Measurements from ENCODE around the gene HMGCS2.
A peak's percentile ranks its signal among the peaks of the same experiment; 100 is the strongest.

The HMGCS2 gene

DNA sequence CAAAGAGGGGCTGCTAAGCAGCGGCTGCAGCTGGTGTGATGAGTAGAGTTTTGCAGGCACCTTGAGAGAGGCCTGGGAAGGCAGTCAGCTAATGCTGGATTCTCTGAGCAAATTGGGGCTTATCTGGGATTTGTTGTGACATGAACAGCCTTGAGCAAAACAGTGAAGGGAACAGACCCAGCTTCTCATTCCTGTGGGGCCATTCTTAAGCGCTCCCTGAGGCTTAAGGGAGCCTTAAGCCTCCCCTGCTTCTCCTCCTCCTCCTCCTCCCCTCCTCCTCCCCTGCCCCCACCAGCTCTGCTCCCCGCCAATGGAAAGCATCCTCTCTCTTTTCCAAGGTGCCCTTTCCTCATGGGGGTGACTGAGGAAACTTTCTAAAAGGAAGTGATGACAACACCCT lies 21.3 kb downstream of the HMGCS2 start:
- TF ChIP-seq, protein P1, sequence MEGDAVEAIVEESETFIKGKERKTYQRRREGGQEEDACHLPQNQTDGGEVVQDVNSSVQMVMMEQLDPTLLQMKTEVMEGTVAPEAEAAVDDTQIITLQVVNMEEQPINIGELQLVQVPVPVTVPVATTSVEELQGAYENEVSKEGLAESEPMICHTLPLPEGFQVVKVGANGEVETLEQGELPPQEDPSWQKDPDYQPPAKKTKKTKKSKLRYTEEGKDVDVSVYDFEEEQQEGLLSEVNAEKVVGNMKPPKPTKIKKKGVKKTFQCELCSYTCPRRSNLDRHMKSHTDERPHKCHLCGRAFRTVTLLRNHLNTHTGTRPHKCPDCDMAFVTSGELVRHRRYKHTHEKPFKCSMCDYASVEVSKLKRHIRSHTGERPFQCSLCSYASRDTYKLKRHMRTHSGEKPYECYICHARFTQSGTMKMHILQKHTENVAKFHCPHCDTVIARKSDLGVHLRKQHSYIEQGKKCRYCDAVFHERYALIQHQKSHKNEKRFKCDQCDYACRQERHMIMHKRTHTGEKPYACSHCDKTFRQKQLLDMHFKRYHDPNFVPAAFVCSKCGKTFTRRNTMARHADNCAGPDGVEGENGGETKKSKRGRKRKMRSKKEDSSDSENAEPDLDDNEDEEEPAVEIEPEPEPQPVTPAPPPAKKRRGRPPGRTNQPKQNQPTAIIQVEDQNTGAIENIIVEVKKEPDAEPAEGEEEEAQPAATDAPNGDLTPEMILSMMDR (IDR thresholded peaks at IDR 0.05; ENCODE audit: insufficient read depth, low read length, poor library complexity, severe bottlenecking) = no peak
- H3K36me3 ChIP-seq (ENCODE audit: control insufficient read depth, insufficient read depth, low read length) = no peaks in the 10 kb centered on the region
- no peaks in the 10 kb centered on the region for H3K27me3 ChIP-seq (replicated peaks; ENCODE audit: control insufficient read depth, insufficient read depth, low read length)
- H3K4me3 ChIP-seq (replicated peaks; ENCODE audit: low read depth, low read length) = no peak overlapping the region
- no peak for DNase-seq (ENCODE audit: extremely low read depth, insufficient read length)

DNA sequence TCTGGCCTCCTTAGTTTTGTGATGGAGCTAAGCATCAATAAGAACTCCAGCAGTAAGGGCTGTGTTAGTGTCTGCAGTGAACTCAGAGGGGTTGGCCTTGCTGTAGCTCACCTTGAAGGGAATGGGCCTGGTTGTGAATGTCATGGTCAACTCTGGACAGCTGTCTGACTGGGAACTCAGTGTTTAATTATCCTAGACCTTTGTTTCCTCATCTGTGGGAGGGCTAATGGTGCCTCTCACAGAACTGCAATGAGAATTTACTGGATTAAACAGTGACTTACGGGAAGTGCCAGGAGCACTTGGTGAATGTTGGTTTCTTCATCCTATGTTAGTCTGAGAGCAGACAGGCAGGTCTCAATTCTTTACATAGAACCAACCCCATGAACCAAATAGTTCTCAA lies 23.7 kb downstream of the HMGCS2 start:
- DNase-seq (ENCODE audit: extremely low read depth, insufficient read length) = no peak
- no peaks in the 10 kb centered on the region for H3K27me3 ChIP-seq (replicated peaks; ENCODE audit: control insufficient read depth, insufficient read depth, low read length)

DNA sequence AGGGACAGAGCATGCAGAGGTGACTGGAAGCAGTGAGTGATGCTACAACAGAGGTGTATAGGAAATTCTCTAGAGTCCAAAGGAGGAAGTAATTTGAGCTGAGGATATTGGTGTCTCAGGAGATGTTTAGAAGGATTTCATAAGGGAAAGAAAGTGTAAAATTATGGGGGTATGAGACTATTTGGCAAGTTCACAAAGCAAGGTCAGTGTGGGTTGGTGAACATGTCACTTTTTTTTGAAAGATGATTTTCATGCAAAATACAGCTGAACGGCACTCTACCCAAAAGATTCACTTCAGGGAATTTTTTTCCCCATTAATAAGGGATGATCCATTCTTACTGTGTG lies 24.1 kb downstream of the HMGCS2 start:
- H3K4me3 ChIP-seq (replicated peaks; ENCODE audit: low read depth, low read length) = no peak overlapping the region
- TF ChIP-seq, protein P1 (IDR thresholded peaks at IDR 0.05; ENCODE audit: insufficient read depth, low read length, poor library complexity, severe bottlenecking) = no peak
- H3K27me3 ChIP-seq (replicated peaks; ENCODE audit: control insufficient read depth, insufficient read depth, low read length) = no peaks in the 10 kb centered on the region
- no peaks in the 10 kb centered on the region for H3K36me3 ChIP-seq (ENCODE audit: control insufficient read depth, insufficient read depth, low read length)
- no peak for DNase-seq (ENCODE audit: extremely low read depth, insufficient read length)

More for the DNA sequence above, 23.7 kb downstream of the HMGCS2 start:
- Histone ChIP-seq H3K36me3 (ENCODE audit: control insufficient read depth, insufficient read depth, low read length) (no peaks in the 10 kb centered on the region), H3K4me3 (replicated peaks; ENCODE audit: low read depth, low read length) (no peak overlapping the region)
- TF ChIP-seq, protein P1 (IDR thresholded peaks at IDR 0.05; ENCODE audit: insufficient read depth, low read length, poor library complexity, severe bottlenecking) = no peak

DNA sequence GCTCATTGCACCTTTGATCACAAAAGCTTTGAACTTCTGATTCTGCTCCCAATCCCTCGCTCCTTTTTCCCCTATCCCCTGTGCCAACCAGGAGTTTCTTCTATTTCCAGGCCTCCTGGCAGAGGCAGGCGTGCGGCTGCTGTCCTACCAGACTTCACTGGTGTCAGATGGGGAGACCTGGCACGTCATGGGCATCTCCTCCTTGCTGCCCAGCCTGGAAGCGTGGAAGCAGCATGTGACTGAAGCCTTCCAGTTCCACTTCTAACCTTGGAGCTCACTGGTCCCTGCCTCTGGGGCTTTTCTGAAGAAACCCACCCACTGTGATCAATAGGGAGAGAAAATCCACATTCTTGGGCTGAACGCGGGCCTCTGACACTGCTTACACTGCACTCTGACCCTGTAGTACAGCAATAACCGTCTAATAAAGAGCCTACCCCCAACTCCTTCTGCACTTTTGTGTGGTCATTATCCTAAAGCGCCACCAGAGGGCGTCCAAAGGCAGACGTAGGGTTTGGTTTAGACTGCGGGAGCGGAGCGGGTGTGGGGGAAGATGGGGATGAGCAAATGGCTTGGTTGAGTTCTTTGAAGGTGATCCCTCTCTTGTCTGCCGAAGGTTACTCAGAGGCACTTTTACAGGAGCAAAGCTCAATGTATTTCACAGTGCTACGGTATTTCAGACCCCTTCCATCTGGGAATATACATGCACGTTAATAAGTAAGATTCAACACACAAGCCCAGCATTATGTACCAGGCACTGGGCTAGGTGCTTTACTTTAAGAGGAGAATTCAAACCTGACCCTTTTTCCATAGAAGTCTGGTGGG lies 24.7 kb downstream of the HMGCS2 start:
- DNase-seq (ENCODE audit: extremely low read depth, insufficient read length) = peak; percentile 24
- Histone ChIP-seq H3K36me3 (ENCODE audit: control insufficient read depth, insufficient read depth, low read length) (no peaks in the 10 kb centered on the region), H3K4me3 (replicated peaks; ENCODE audit: low read depth, low read length) (no peak overlapping the region), H3K27me3 (replicated peaks; ENCODE audit: control insufficient read depth, insufficient read depth, low read length) (no peaks in the 10 kb centered on the region)
- TF ChIP-seq, protein P1 (IDR thresholded peaks at IDR 0.05; ENCODE audit: insufficient read depth, low read length, poor library complexity, severe bottlenecking) = peak; percentile 86

DNA sequence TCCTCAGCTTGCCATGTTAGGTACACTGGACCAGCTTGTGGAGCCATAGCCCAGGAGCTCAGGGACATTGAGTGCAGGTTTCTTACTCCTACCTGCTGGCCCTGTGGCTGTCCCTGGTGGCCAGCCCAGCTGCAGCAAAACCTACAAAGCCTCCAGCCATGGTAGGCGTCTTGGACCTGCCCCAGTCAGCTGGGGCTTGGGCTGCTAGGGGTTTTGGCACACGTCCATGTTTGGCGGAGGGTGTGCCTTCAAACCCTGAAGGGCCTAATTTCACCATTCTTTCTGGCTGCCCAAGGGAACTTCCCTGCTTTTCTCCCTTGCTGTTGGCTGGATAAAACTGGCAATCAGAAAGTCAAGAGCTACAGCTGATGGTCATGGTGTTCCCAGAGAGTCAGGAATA lies 25.4 kb downstream of the HMGCS2 start:
- H3K27me3 ChIP-seq (replicated peaks; ENCODE audit: control insufficient read depth, insufficient read depth, low read length) = no peaks in the 10 kb centered on the region
- no peak overlapping the region for H3K4me3 ChIP-seq (replicated peaks; ENCODE audit: low read depth, low read length)
- H3K36me3 ChIP-seq (ENCODE audit: control insufficient read depth, insufficient read depth, low read length) = no peaks in the 10 kb centered on the region
- TF ChIP-seq, protein P1 (IDR thresholded peaks at IDR 0.05; ENCODE audit: insufficient read depth, low read length, poor library complexity, severe bottlenecking) = no peak
- DNase-seq (ENCODE audit: extremely low read depth, insufficient read length) = no peak

All from GM06990 (cell line).